OCI-M1 (cell line): ENCODE results near the gene ZDHHC18.

Experiments
- DNase-seq: peaks from one replicate; lab custom pipeline; 2025; lab: John Stamatoyannopoulos, UW

The ZDHHC18 gene

GRCh38 chr1:26826261-26827105 is at the start of gene ZDHHC18:
TSS of gene ZDHHC18 (plus strand) at chr1:26826688. CDS start at chr1:26826805, 117 bp downstream.
- peak; percentile 77 for DNase-seq

GRCh38 chr1:26779098-26779668 is 47.3 kb upstream of the ZDHHC18 start:
- DNase-seq: peak; percentile 64

- DNase-seq: no peak
These were observed 46.0 kb upstream of the ZDHHC18 start for GRCh38 chr1:26780344-26780957.

GRCh38 chr1:26781206-26781825 is 45.2 kb upstream of the ZDHHC18 start:
- DNase-seq: no peak

GRCh38 chr1:26782521-26783212 is 43.8 kb upstream of the ZDHHC18 start:
- DNase-seq: no peak

- no peak for DNase-seq
These were observed 42.9 kb upstream of the ZDHHC18 start for GRCh38 chr1:26783646-26784022.

GRCh38 chr1:26784023-26784871 is 42.2 kb upstream of the ZDHHC18 start:
- peak; percentile 94 for DNase-seq

- no peak for DNase-seq
These were observed 41.6 kb upstream of the ZDHHC18 start for GRCh38 chr1:26784886-26785285.

GRCh38 chr1:26785611-26786436 is 40.7 kb upstream of the ZDHHC18 start:
- peak; percentile 87 for DNase-seq

- peak; percentile 98 for DNase-seq
These were observed 39.8 kb upstream of the ZDHHC18 start for GRCh38 chr1:26786437-26787380.

- DNase-seq: no peak
These were observed 39.1 kb upstream of the ZDHHC18 start for GRCh38 chr1:26787381-26787705.

GRCh38 chr1:26787706-26788514 is 38.6 kb upstream of the ZDHHC18 start, which contains the start of gene PIGV:
TSS of gene PIGV (plus strand) at chr1:26787950. CDS start at chr1:26790816, 2,866 bp downstream.
- peak; percentile 95 for DNase-seq

GRCh38 chr1:26788515-26788785 is 38.0 kb upstream of the ZDHHC18 start:
- no peak for DNase-seq

GRCh38 chr1:26788836-26789611 is 37.5 kb upstream of the ZDHHC18 start:
- DNase-seq: peak; percentile 92

- no peak for DNase-seq
These were observed 36.9 kb upstream of the ZDHHC18 start for GRCh38 chr1:26789612-26789865.

- DNase-seq: no peak
These were observed 36.6 kb upstream of the ZDHHC18 start for GRCh38 chr1:26789931-26790330.

- DNase-seq: no peak
These were observed 35.9 kb upstream of the ZDHHC18 start for GRCh38 chr1:26790551-26790953.

- no peak for DNase-seq
These were observed 35.3 kb upstream of the ZDHHC18 start for GRCh38 chr1:26791148-26791547.
